GM06990 (cell line): ENCODE results near the gene KDM4B.

ENCODE experiments used
- DNase-seq: peaks from one replicate; pipeline ENCODE4 v3.0.0-alpha.2; 2011; ENCODE audit not compliant: insufficient read length; ENCODE audit errors: extremely low read depth
- H3K27me3 ChIP-seq: replicated peaks from 2 replicates; pipeline ENCODE4 v1.6.0; 2011; ENCODE audit warnings: low read length; ENCODE audit not compliant: control insufficient read depth, insufficient read depth
- H3K36me3 ChIP-seq: 2 replicates; pipeline ENCODE4 v1.5.1; 2011; ENCODE audit warnings: low read length; ENCODE audit not compliant: control insufficient read depth, insufficient read depth
- H3K4me3 ChIP-seq: replicated peaks from 2 replicates; pipeline ENCODE4 v1.5.1; 2011; ENCODE audit warnings: low read depth, mild to moderate bottlenecking, control low read depth, low read length
- CTCF ChIP-seq: IDR thresholded peaks from 2 replicates; pipeline ENCODE4 v1.5.1; 2011; ENCODE audit warnings: low read length, control low read depth, mild to moderate bottlenecking, inconsistent platforms; ENCODE audit not compliant: insufficient read depth, poor library complexity, severe bottlenecking

The KDM4B gene

GRCh38 chr19:4991996-4992698 lies 23.2 kb downstream of the KDM4B start:
- DNase-seq = no peak
- H3K27me3 ChIP-seq = no peaks in the 10 kb centered on the region

DNA sequence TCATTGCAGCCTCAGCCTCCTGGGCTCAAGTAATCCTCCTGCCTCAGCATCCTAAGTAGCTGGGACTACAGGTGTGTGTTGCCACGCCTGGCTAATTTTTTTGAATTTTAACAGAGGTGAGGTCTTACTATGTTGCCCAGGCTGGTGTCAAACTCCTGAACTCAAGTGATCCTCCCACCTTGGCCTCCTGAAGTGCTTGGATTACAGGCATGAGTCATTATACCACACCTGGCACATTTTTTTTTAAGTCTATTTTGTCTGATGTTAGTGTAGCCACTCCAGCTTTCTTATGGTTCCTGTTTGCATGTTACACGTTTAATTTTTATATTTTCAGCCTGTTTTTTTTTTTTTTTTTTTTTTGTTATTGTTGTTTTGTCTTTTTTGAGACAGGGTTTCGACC lies 24.8 kb downstream of the KDM4B start:
- no peak for DNase-seq
- Histone ChIP-seq H3K36me3 (peaks cover 3% of the 10 kb centered on the region; the same call in 1 of the 2 replicates), H3K27me3 (no peaks in the 10 kb centered on the region), H3K4me3 (no peak overlapping the region)
- no peak for TF ChIP-seq CTCF

More at GRCh38 chr19:4991996-4992698, 23.2 kb downstream of the KDM4B start:
- no peak overlapping the region for H3K4me3 ChIP-seq
- TF ChIP-seq CTCF = no peak
- H3K36me3 ChIP-seq = no peaks in the 10 kb centered on the region

- no peak for TF ChIP-seq CTCF
- no peak overlapping the region for H3K4me3 ChIP-seq
- H3K27me3 ChIP-seq = no peaks in the 10 kb centered on the region
- peaks cover 3% of the 10 kb centered on the region; the same call in 1 of the 2 replicates for H3K36me3 ChIP-seq
- DNase-seq = no peak
These were observed 27.8 kb downstream of the KDM4B start for GRCh38 chr19:4996701-4997100.

- H3K36me3 ChIP-seq = peaks cover 3% of the 10 kb centered on the region; the same call in 1 of the 2 replicates
- H3K4me3 ChIP-seq = no peak overlapping the region
- no peak for DNase-seq
- TF ChIP-seq CTCF = no peak
- H3K27me3 ChIP-seq = no peaks in the 10 kb centered on the region
These were observed 28.4 kb downstream of the KDM4B start for GRCh38 chr19:4997297-4997696.

- DNase-seq = no peak
- H3K4me3 ChIP-seq = no peak overlapping the region
- H3K27me3 ChIP-seq = no peaks in the 10 kb centered on the region
- TF ChIP-seq CTCF = no peak
- H3K36me3 ChIP-seq = peaks cover 4% of the 10 kb centered on the region; the same call in 1 of the 2 replicates
These were observed 31.3 kb downstream of the KDM4B start for GRCh38 chr19:5000120-5000611.

GRCh38 chr19:5001615-5002014 lies 32.7 kb downstream of the KDM4B start:
- DNase-seq = no peak
- H3K36me3 ChIP-seq = peaks cover 4% of the 10 kb centered on the region; the same call in 1 of the 2 replicates
- peak; percentile 85 for TF ChIP-seq CTCF
- H3K27me3 ChIP-seq = no peaks in the 10 kb centered on the region
- H3K4me3 ChIP-seq = no peak overlapping the region
